PC-3 (cell line): ENCODE data around the gene DKK3. TPM values are rescaled to one million over a fixed set of nuclear protein-coding genes. Genes with fewer than 3 reads are reported as not detected.

ENCODE experiments used
- ATAC-seq: fragments of 200-7000 bp; cut with Tn5 transposase; 2 replicates; pipeline ENCODE4 v1.9.1; 2020; ENCODE audit warnings: mild to moderate bottlenecking, moderate library complexity
- BruUV-seq: library from RNA; stranded (reverse); fragments of 400-500 nt; replicated peaks from 2 replicates; lab custom pipeline; 2021; lab: Mats Ljungman, UMichigan
- CTCF ChIA-PET: fragments of 300-600 bp; sonication (Branson Sonifier 250); formaldehyde crosslinking; loops from one replicate; lab custom pipeline; 2022; ENCODE audit warnings: antibody characterized with exemption; lab: Charles Lee
- POLR2A ChIA-PET: fragments of 300-600 bp; sonication (Branson Sonifier 250); formaldehyde crosslinking; loops from one replicate; lab custom pipeline; 2022; ENCODE audit warnings: antibody characterized with exemption; ENCODE audit not compliant: unreplicated experiment; lab: Charles Lee
- DNase-seq: peaks from one replicate; pipeline ENCODE4 v3.0.0-alpha.2; 2015
- H2AFZ ChIP-seq: fragments of 300-600 bp; sonication (generic); 2 replicates; pipeline ENCODE4 v1.6.0; 2016; ENCODE audit warnings: antibody characterized with exemption, low read length
- H3F3A ChIP-seq: fragments of 300-600 bp; sonication (generic); one replicate; pipeline ENCODE4 v1.6.0; 2017; ENCODE audit warnings: antibody characterized with exemption, low read length, control low read depth, mild to moderate bottlenecking; ENCODE audit not compliant: unreplicated experiment
- H3K27ac ChIP-seq: fragments of 300-600 bp; sonication (generic); 2 replicates; pipeline ENCODE4 v1.5.1; 2016; ENCODE audit warnings: mild to moderate bottlenecking, low read length
- H3K27me3 ChIP-seq: fragments of 300-600 bp; sonication (generic); 2 replicates; pipeline ENCODE4 v1.6.1; 2016; ENCODE audit warnings: low read length, mixed read lengths
- H3K36me3 ChIP-seq: fragments of 300-600 bp; sonication (generic); 2 replicates; pipeline ENCODE4 v1.6.1; 2016; ENCODE audit warnings: low read depth, mixed run types, low read length, mixed read lengths
- H3K4me1 ChIP-seq: fragments of 300-600 bp; sonication (generic); 2 replicates; pipeline ENCODE4 v1.5.1; 2016; ENCODE audit warnings: low read length; ENCODE audit not compliant: insufficient read depth
- H3K4me2 ChIP-seq: fragments of 300-600 bp; sonication (generic); 2 replicates; pipeline ENCODE4 v1.6.0; 2016; ENCODE audit warnings: low read length
- H3K4me3 ChIP-seq: fragments of 300-600 bp; sonication (generic); 2 replicates; pipeline ENCODE4 v1.5.1; 2016; ENCODE audit warnings: mild to moderate bottlenecking, low read length, mixed read lengths
- H3K79me2 ChIP-seq: fragments of 300-600 bp; sonication (generic); 2 replicates; pipeline ENCODE4 v1.6.1; 2017; ENCODE audit warnings: low read length, mixed read lengths
- H3K9ac ChIP-seq: fragments of 300-600 bp; sonication (generic); 2 replicates; pipeline ENCODE4 v1.6.0; 2016; ENCODE audit warnings: mild to moderate bottlenecking, low read length
- H3K9me2 ChIP-seq: fragments of 300-600 bp; sonication (generic); replicated peaks from 2 replicates; pipeline ENCODE4 v1.6.1; 2016; ENCODE audit warnings: mixed run types, low read length, mixed read lengths
- H3K9me3 ChIP-seq: fragments of 300-600 bp; sonication (generic); 2 replicates; pipeline ENCODE4 v1.6.1; 2016; ENCODE audit warnings: low read length, mixed read lengths
- H4K20me1 ChIP-seq: fragments of 300-600 bp; sonication (generic); 2 replicates; pipeline ENCODE4 v1.6.1; 2016; ENCODE audit warnings: low read length, mixed read lengths
- EZH2 ChIP-seq: fragments of 300-600 bp; sonication (generic); IDR thresholded peaks from one replicate; pipeline ENCODE4 v1.6.1; 2017; ENCODE audit warnings: antibody characterized with exemption, mild to moderate bottlenecking, low read length; ENCODE audit not compliant: unreplicated experiment
- EZH2phosphoT487 ChIP-seq: fragments of 300-600 bp; sonication (generic); IDR thresholded peaks from 2 replicates; pipeline ENCODE4 v1.6.1; 2018; ENCODE audit warnings: mild to moderate bottlenecking, antibody characterized with exemption, low read length, borderline replicate concordance
- intact Hi-C: fragments of 100-400 bp; cut with micrococcal nuclease; formaldehyde crosslinking; loops from 2 replicates; pipeline ENCODE4 v1.9.0; 2023
- total RNA-seq: library from RNA; depleted of rRNA; stranded (reverse); fragments of >200 nt; gene quantifications from 2 replicates; pipeline ENCODE4 v1.2.3, GENCODE V29; 2014
- TF ChIP-seq, protein P1 (sequence below): fragments of 300-600 bp; sonication (generic); conservative IDR thresholded peaks from 2 replicates; pipeline ENCODE4 v1.5.1; 2017; ENCODE audit warnings: antibody characterized with exemption, low read depth, mild to moderate bottlenecking, low read length

Gene DKK3
- total RNA-seq, 1 experiment from 2014 or later = 0.07 TPM

DNA sequence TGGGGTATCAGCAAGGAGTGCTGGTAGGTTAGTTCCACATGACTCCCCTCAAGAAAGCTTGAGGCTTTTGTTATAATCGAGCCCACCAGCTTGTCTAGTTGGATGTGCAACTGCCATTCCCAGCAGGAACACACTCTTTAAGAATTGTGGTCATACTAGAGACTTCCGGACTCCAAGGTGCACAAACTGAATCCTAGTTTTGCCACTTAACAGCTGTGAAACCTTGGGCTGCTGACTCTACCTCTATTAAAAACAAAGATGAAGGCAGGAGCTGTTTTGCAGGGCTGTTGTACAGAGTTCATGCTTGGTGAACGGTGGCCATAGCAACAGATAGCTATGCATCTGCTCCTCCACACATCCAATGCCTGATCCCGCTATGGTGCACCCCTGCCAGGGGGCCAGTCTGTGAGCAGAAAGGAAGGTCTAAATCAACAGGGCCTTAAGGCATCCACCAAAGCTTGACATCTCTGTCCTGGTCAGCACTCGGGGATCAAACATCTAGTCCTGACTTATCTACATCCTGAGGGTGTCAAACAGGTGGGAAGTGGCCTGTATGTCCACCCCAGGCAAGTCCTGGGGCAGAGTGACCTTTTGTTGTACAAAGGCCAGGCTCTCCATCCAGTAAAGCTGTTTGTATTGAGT lies 36.4 kb downstream of the DKK3 start:
- Histone ChIP-seq H4K20me1 (no peaks in the 10 kb centered on the region), H3K9me2 (no peaks in the 10 kb centered on the region), H3K27me3 (no peaks in the 10 kb centered on the region), H3K4me1 (peaks cover 21% of the 10 kb centered on the region), H3K9ac (no peak overlapping the region), H3K79me2 (no peaks in the 10 kb centered on the region), H3F3A (no peaks in the 10 kb centered on the region), H3K4me2 (no peak overlapping the region), H3K9me3 (no peaks in the 10 kb centered on the region), H2AFZ (no peak overlapping the region), H3K4me3 (no peak overlapping the region), H3K27ac (no peak overlapping the region), H3K36me3 (no peaks in the 10 kb centered on the region)
- ChIA-PET POLR2A (interaction anchor here (0.6 kb wide), 1 partner anchor 34 kb away, joined by 3 read pairs; no protein-coding TSS in a partner anchor), CTCF (no interaction called here)
- DNase-seq (no peak), ATAC-seq (no peak)
- intact Hi-C loops = no loop called here
- TF ChIP-seq, protein P1, sequence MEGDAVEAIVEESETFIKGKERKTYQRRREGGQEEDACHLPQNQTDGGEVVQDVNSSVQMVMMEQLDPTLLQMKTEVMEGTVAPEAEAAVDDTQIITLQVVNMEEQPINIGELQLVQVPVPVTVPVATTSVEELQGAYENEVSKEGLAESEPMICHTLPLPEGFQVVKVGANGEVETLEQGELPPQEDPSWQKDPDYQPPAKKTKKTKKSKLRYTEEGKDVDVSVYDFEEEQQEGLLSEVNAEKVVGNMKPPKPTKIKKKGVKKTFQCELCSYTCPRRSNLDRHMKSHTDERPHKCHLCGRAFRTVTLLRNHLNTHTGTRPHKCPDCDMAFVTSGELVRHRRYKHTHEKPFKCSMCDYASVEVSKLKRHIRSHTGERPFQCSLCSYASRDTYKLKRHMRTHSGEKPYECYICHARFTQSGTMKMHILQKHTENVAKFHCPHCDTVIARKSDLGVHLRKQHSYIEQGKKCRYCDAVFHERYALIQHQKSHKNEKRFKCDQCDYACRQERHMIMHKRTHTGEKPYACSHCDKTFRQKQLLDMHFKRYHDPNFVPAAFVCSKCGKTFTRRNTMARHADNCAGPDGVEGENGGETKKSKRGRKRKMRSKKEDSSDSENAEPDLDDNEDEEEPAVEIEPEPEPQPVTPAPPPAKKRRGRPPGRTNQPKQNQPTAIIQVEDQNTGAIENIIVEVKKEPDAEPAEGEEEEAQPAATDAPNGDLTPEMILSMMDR = no peak
- TF ChIP-seq EZH2 (no peak), EZH2phosphoT487 (no peak)
- no TSS peak for BruUV-seq

DNA sequence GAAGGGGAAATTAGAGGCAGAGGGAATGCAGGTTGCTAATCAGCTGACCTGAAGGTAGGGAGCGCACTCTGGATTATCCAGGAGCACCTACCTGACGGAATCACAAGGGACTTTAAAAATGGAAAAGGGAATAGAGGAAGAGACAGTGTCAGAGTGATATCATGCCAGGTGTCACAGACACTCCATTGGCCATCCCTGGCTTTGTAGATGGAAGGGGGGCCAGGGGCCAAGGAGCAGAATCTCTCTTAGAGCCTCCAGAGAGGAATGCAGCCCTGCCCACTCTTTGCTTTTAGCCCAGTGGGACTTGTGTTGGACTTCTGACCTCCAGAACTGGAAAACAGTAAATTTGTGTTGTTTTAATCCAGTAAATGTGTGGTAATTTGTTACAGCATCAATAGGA lies 37.9 kb downstream of the DKK3 start:
- H3K36me3 ChIP-seq = no peaks in the 10 kb centered on the region
- H2AFZ ChIP-seq = no peak overlapping the region
- H3K27me3 ChIP-seq = no peaks in the 10 kb centered on the region
- peaks cover 7% of the 10 kb centered on the region for H3K4me1 ChIP-seq
- H3K9me3 ChIP-seq = no peaks in the 10 kb centered on the region
- no peaks in the 10 kb centered on the region for H3K79me2 ChIP-seq
- H3K9ac ChIP-seq = no peak overlapping the region
- H3K4me3 ChIP-seq = no peak overlapping the region
- intact Hi-C loops = no loop called here
- no peaks in the 10 kb centered on the region for H3K9me2 ChIP-seq
- CTCF ChIA-PET = no interaction called here
- H3K27ac ChIP-seq = no peak overlapping the region
- H3K4me2 ChIP-seq = no peak overlapping the region
- TF ChIP-seq, protein P1 = no peak
- TF ChIP-seq EZH2 (no peak), EZH2phosphoT487 (no peak)
- no peaks in the 10 kb centered on the region for H4K20me1 ChIP-seq
- ATAC-seq = no peak
- POLR2A ChIA-PET = no interaction called here
- BruUV-seq = no TSS peak
- no peak for DNase-seq
- H3F3A ChIP-seq = no peaks in the 10 kb centered on the region
